IgD-negative memory B cell (primary cell): ENCODE measurements around the gene TBK1. TPM values are rescaled to one million over a fixed set of nuclear protein-coding genes. Genes with fewer than 3 reads are reported as not detected.

Experiments used
- H3K27ac Mint-ChIP-seq, 3 donors: one replicate each; pipeline ENCODE4 v1.8.0; 2020 to 2022; ENCODE audit warnings: mild to moderate bottlenecking in 3 of 3, mixed read lengths in 3 of 3, moderate library complexity in 1 of 3
- H3K27me3 Mint-ChIP-seq: one replicate; pipeline ENCODE4 v1.8.0; 2021; ENCODE audit warnings: mixed read lengths
- H3K36me3 Mint-ChIP-seq: one replicate; pipeline ENCODE4 v1.8.0; 2020; ENCODE audit warnings: mild to moderate bottlenecking, mixed read lengths
- H3K4me1 Mint-ChIP-seq, 3 donors: one replicate each; pipeline ENCODE4 v1.8.0; 2020 to 2022; ENCODE audit warnings: mixed read lengths in 3 of 3, mild to moderate bottlenecking in 1 of 3
- H3K4me3 Mint-ChIP-seq, 4 donors: one replicate each; pipeline ENCODE4 v1.8.0; 2020 to 2022; ENCODE audit warnings: mild to moderate bottlenecking in 4 of 4, mixed read lengths in 4 of 4, moderate library complexity in 3 of 4
- H3K9me3 Mint-ChIP-seq, 3 donors: one replicate each; pipeline ENCODE4 v1.8.0; 2020 to 2021; ENCODE audit warnings: mixed read lengths in 3 of 3, mild to moderate bottlenecking in 1 of 3
- polyA plus RNA-seq: library from polyadenylated mRNA; unstranded; fragments of 300-500 nt; fragmentation: Illumina TruSeq; gene quantifications from one replicate; pipeline ENCODE4 v1.2.3, GENCODE V29; 2021

Gene TBK1
- polyA plus RNA-seq, 1 donor from 2014 or later: 18.5 TPM

DNA sequence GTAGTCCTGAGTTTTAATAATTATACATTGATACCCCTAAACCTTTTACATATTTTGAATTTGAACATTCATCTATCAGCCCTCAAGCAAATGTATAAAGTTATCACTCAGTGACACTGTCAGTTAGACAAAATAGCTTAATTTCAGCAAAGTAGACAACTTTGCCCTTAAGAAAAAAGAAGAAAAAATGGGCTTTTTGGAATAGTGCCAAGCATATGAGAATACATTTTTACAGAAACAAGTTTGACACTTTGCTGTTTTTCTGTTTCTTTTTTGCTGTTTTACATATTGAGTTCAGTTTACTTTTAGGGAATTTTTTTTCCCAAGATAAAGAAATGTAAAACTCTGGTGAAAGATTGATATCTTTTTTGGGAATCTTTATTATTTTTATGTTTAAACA lies 14.3 kb downstream of the TBK1 start:
- H3K9me3 Mint-ChIP-seq: no peaks in the 10 kb centered on the region
- H3K27ac Mint-ChIP-seq: no peak overlapping the region
- H3K27me3 Mint-ChIP-seq: no peaks in the 10 kb centered on the region
- peaks cover 12% of the 10 kb centered on the region for H3K36me3 Mint-ChIP-seq
- H3K4me1 Mint-ChIP-seq: peaks cover 0 to 7% (median 2%) of the 10 kb centered on the region in 3 donors
- no peak overlapping the region for H3K4me3 Mint-ChIP-seq

DNA sequence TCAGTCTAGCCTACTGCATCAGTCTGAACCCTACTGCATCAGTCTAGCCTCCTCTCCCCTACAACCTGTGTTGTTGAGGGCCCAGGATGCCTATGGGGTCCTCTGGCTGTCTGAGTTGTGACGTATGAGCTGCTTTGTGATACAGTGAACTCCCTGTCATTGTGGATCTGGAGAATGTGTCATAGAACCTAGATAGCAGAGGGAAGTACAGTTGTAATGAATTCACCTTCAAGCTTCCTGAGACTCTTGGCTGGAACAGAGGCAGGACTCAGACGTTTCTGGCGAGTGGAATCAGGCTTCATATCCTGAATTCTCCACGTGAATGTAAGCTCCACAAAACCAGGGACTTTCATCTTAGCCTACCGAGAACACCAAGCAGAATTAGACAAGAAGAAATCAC lies 17.0 kb downstream of the TBK1 start:
- peaks cover 24% of the 10 kb centered on the region for H3K36me3 Mint-ChIP-seq
- H3K27ac Mint-ChIP-seq: no peak overlapping the region
- H3K9me3 Mint-ChIP-seq: no peaks in the 10 kb centered on the region
- no peaks in the 10 kb centered on the region for H3K27me3 Mint-ChIP-seq
- peaks cover 0 to 7% (median 2%) of the 10 kb centered on the region in 3 donors for H3K4me1 Mint-ChIP-seq
- H3K4me3 Mint-ChIP-seq: peak overlapping the region in 1 of 4 donors; percentile 14

DNA sequence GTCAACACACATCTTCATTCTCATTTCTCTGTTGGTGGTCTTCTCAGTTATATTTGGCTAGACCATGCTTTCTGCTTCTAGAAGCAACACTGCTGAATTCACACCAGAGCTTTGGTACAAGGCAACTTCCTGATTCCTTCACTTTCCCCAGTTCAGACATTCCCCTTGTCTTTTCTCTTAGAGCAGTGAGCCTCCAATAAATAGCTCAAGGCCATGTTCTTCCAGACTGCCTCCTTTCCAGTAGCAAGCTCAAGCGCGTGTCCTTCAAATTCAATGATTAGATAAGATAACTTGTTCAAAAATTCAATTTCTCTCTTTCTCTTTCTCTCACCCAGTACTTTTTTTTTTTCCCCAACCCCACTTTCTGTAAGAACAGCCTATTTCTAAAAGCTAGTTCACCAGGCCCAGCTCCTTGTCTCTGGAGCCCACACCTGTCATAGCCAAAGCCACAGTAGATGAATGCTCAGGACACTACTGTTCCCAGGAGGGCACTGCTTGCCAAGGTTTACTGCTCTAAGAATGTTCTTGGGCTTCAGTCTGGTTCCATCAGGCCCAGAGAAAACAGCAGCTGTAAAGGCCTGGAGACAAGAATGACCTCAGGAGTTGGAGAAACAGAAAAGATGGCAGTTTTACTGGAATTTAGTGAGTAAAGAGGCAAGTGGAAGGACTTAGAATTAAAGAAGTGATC lies 17.7 kb downstream of the TBK1 start:
- peaks cover 26% of the 10 kb centered on the region for H3K36me3 Mint-ChIP-seq
- H3K4me3 Mint-ChIP-seq: no peak overlapping the region
- no peak overlapping the region for H3K27ac Mint-ChIP-seq

DNA sequence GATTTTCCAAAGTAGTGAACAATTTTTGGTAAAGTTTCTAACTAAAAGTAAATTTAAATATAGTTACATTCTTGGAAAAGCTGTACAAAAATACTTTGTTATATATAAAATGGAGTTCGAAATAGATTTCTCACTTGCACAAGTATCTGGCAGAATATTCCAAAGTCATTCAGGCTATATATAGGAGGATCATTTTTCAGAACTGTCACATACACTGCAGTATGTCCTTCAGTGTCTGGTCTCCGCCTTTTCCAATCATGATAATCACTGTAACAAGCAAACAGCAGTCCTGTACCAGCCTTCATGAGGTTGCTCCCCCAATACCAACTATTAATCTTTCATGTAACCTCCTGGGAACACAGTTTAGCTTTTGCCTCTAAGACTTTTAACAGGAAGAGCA lies 18.6 kb downstream of the TBK1 start:
- H3K36me3 Mint-ChIP-seq: peaks cover 30% of the 10 kb centered on the region
- peaks cover 2 to 4% (median 3%) of the 10 kb centered on the region in 3 donors for H3K9me3 Mint-ChIP-seq
- H3K4me1 Mint-ChIP-seq: peaks cover 0 to 7% (median 2%) of the 10 kb centered on the region in 3 donors
- no peak overlapping the region for H3K27ac Mint-ChIP-seq
- H3K4me3 Mint-ChIP-seq: no peak overlapping the region
- no peaks in the 10 kb centered on the region for H3K27me3 Mint-ChIP-seq

More for the DNA sequence above, 17.7 kb downstream of the TBK1 start:
- H3K27me3 Mint-ChIP-seq: no peaks in the 10 kb centered on the region
- no peaks in the 10 kb centered on the region for H3K9me3 Mint-ChIP-seq
- peaks cover 0 to 7% (median 2%) of the 10 kb centered on the region in 3 donors for H3K4me1 Mint-ChIP-seq

DNA sequence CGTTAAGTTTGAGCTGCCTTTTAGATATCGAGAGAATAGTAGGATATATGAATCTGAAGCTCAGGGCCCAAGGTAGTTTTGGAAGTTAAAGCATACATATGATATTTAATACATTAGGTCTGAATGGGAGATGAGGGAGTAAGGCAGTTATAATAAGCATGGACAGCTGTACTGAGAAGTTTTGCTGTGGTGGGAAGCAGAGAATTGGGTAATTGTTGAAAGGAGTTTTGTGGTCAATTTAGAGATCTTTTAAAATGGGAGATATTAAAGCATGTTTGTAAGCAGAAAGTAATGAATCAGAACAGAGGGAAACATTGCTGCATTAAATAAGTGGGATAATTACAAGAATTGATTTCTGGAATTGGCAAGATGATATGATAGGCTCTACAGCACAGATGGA lies 21.3 kb downstream of the TBK1 start:
- Mint-ChIP-seq H3K36me3 (peaks cover 44% of the 10 kb centered on the region), H3K27ac (no peak overlapping the region), H3K9me3 (peaks cover 3 to 7% (median 4%) of the 10 kb centered on the region in 3 donors), H3K27me3 (no peaks in the 10 kb centered on the region), H3K4me1 (peaks cover 2 to 7% (median 6%) of the 10 kb centered on the region in 3 donors), H3K4me3 (no peak overlapping the region)

DNA sequence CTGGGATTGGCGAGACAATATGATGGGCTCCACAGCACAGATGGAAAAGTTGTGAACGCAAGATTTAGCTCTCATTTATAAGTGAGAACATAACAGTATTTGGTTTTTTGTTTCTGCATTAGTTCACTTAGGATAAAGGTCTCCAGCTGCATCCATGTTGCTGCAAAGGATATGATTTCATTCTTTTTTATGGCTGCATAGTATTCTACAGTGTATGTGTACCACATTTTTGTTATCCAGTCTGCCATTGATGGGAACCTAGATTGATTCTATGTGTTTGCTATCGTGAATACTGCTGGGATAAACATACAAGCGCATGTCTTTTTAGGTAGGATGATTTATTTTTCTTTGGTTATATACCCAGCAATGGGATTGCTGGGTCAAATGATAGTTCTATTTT lies 23.6 kb downstream of the TBK1 start:
- Mint-ChIP-seq H3K27ac (no peak overlapping the region), H3K9me3 (peaks cover 3 to 7% (median 4%) of the 10 kb centered on the region in 3 donors), H3K36me3 (peaks cover 42% of the 10 kb centered on the region), H3K4me3 (peak overlapping the region in 1 of 4 donors; percentile 60), H3K4me1 (peaks cover 0 to 6% (median 0%) of the 10 kb centered on the region in 3 donors), H3K27me3 (no peaks in the 10 kb centered on the region)

GRCh38 chr12:64476844-64477243 lies 24.9 kb downstream of the TBK1 start:
- Mint-ChIP-seq H3K36me3 (peaks cover 41% of the 10 kb centered on the region), H3K27me3 (no peaks in the 10 kb centered on the region), H3K4me3 (no peak overlapping the region), H3K4me1 (peaks cover 0 to 6% (median 0%) of the 10 kb centered on the region in 3 donors), H3K27ac (no peak overlapping the region), H3K9me3 (peaks cover 3 to 7% (median 4%) of the 10 kb centered on the region in 3 donors)

DNA sequence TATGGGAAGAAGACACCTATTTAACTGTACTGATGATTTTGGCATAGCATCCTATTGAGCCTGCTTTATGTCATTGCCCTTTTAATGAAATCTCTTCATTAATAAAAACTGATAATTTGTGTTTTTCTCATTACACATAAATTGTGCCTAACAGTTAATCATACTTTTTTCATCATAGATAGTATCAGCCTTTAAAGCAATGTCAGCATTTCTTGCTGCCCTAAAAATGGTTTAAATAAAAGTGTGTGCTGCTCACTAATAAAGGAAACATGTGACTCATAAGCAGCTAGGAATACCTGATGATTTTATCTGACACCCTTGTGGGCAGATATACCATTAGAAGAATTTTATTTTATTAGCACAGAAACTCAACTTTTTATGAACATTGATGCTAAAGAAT lies 26.7 kb downstream of the TBK1 start:
- peaks cover 32% of the 10 kb centered on the region for H3K36me3 Mint-ChIP-seq
- H3K4me1 Mint-ChIP-seq: peaks cover 0 to 6% (median 2%) of the 10 kb centered on the region in 3 donors
- no peaks in the 10 kb centered on the region for H3K27me3 Mint-ChIP-seq
- no peak overlapping the region for H3K4me3 Mint-ChIP-seq
- H3K9me3 Mint-ChIP-seq: peaks cover 3 to 7% (median 4%) of the 10 kb centered on the region in 3 donors
- H3K27ac Mint-ChIP-seq: no peak overlapping the region

- Mint-ChIP-seq H3K36me3 (peaks cover 20% of the 10 kb centered on the region), H3K9me3 (peaks cover 3 to 7% (median 4%) of the 10 kb centered on the region in 3 donors), H3K4me1 (peaks cover 0 to 6% (median 2%) of the 10 kb centered on the region in 3 donors), H3K27me3 (no peaks in the 10 kb centered on the region), H3K4me3 (no peak overlapping the region), H3K27ac (no peak overlapping the region)
Observed at GRCh38 chr12:64480148-64480547, 28.2 kb downstream of the TBK1 start.

DNA sequence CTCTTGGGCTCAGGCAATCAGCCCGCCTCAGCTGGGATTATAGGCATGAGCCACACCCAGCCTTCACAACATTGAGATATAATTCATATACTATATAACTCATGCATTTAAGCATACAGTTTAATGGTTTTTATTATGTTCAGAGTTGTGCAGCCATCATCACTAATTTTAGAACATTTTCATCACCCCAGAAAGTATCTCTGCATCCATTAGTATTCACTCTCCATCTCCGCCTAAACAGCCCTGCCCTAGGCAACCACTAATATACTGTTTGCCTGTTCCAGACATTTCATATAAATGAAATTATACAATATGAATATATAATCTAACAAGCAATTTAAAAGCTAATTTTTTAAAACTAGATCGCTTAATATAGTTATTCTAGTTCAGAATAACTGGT lies 34.7 kb downstream of the TBK1 start:
- Mint-ChIP-seq H3K27ac (no peak overlapping the region), H3K4me3 (no peak overlapping the region), H3K36me3 (peaks cover 4% of the 10 kb centered on the region), H3K27me3 (no peaks in the 10 kb centered on the region), H3K4me1 (peaks cover 0 to 2% (median 0%) of the 10 kb centered on the region in 3 donors), H3K9me3 (no peaks in the 10 kb centered on the region)

- no peak overlapping the region for H3K4me3 Mint-ChIP-seq
- H3K9me3 Mint-ChIP-seq: no peaks in the 10 kb centered on the region
- peaks cover 8% of the 10 kb centered on the region for H3K36me3 Mint-ChIP-seq
- no peaks in the 10 kb centered on the region for H3K27me3 Mint-ChIP-seq
- no peaks in the 10 kb centered on the region for H3K4me1 Mint-ChIP-seq
- H3K27ac Mint-ChIP-seq: peak overlapping the region in 1 of 3 donors; percentile 76
Observed at GRCh38 chr12:64491718-64492117, 39.8 kb downstream of the TBK1 start.

DNA sequence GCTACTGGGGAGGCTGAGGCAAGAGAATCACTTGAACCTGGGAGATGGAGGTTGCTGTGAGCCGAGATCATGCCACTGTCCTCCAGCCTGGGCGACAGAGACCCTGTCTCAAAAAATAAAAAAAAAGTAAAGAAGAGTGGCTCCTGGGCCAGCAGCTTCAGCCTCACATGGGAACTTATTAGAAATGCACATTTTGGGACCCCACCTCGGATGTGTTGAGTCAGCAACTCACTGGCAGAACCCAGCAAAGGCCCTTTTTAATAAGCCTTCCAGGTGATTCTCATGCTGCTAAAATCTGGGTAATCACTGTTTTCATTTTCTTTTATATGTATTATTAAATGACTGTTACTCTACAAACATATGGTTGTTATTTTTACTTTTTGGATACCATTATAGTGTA lies 41.6 kb downstream of the TBK1 start:
- Mint-ChIP-seq H3K4me1 (no peaks in the 10 kb centered on the region), H3K27me3 (no peaks in the 10 kb centered on the region), H3K4me3 (no peak overlapping the region), H3K36me3 (peaks cover 8% of the 10 kb centered on the region), H3K9me3 (no peaks in the 10 kb centered on the region), H3K27ac (no peak overlapping the region)

DNA sequence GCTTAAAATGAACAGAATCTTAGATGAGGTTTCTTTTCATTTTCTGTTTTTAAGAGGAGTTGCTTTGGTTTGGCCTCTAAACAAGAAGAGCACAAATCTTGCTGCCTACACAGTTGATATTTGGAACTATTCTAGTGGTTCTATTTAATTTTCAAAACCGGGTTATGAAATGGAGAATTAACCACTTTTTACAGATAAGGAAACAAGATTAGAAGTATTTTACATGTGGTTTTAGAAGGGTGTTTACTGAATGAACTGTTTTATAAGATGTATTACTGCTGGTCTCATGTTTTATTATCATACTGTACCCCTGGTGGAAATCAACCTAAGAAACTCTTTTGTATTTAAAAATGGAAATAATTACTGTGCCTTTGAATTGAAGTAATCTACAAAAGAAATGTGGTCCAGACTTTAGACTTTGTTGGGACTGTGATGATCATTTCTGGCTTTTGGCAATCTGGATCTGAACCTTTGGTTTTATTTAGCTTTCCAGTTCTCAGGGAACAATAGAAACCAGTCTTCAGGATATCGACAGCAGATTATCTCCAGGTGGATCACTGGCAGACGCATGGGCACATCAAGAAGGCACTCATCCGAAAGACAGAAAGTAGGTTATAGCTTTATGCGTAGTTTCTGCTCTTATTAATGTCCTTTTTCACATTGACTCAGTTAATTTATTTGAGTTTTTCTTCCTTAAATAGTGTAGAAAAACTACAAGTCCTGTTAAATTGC lies 43.2 kb downstream of the TBK1 start:
- H3K36me3 Mint-ChIP-seq: peaks cover 7% of the 10 kb centered on the region
- H3K4me1 Mint-ChIP-seq: no peaks in the 10 kb centered on the region
- H3K9me3 Mint-ChIP-seq: no peaks in the 10 kb centered on the region
- H3K27me3 Mint-ChIP-seq: no peaks in the 10 kb centered on the region
- no peak overlapping the region for H3K27ac Mint-ChIP-seq
- no peak overlapping the region for H3K4me3 Mint-ChIP-seq

DNA sequence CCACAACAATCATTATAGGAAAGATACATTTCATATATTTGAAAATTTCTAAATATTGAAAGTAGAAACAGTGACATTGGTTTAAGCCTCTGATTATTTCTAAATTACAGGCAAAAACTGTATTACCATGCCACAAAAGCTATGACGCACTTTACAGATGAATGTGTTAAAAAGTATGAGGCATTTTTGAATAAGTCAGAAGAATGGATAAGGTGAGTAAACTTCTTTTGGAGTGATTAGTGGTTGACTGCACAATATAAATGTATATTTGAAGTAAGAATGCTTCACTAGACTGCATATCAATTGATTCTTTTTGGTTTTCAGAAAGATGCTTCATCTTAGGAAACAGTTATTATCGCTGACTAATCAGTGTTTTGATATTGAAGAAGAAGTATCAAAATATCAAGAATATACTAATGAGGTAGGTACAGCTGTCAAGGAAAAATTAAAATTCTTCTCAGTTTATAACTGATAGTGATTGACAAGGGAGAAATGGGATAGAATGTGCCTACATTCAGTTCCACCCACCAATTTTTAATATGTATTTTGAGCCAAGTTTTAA lies 45.0 kb downstream of the TBK1 start:
- Mint-ChIP-seq H3K9me3 (no peaks in the 10 kb centered on the region), H3K36me3 (peaks cover 7% of the 10 kb centered on the region), H3K27me3 (no peaks in the 10 kb centered on the region), H3K27ac (no peak overlapping the region), H3K4me3 (no peak overlapping the region), H3K4me1 (peaks cover 0 to 2% (median 0%) of the 10 kb centered on the region in 3 donors)

DNA sequence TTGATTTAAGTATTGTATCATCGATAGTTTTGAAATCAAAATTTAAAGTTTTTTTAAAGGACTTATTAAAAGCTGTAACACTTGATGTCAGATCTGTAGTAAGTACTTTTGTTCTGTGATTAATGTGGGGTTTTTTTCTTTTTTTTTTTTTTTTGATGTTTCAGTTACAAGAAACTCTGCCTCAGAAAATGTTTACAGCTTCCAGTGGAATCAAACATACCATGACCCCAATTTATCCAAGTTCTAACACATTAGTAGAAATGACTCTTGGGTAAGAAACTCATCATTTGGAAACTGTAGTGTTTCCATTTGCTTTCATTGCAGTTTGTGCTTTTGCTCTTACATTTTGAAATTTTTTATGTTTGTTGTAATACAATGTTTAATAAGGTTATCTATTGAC lies 45.6 kb downstream of the TBK1 start:
- Mint-ChIP-seq H3K27ac (peak overlapping the region in 1 of 3 donors; percentile 27), H3K36me3 (peaks cover 7% of the 10 kb centered on the region)

More for the DNA sequence above, 45.6 kb downstream of the TBK1 start:
- Mint-ChIP-seq H3K9me3 (no peaks in the 10 kb centered on the region), H3K27me3 (no peaks in the 10 kb centered on the region), H3K4me3 (no peak overlapping the region), H3K4me1 (peaks cover 0 to 2% (median 0%) of the 10 kb centered on the region in 3 donors)
